GM19328 (cell line): ENCODE results near the gene LRCOL1.

ENCODE experiments used
- ATAC-seq: cut with Tn5 transposase; IDR thresholded peaks from one replicate; pipeline ENCODE4 v1.9.1; 2021; ENCODE audit warnings: mild to moderate bottlenecking, moderate library complexity; ENCODE audit not compliant: unreplicated experiment

Gene LRCOL1

GRCh38 chr12:132554845-132555630, 55.3 kb downstream of the LRCOL1 start:
- no peak for ATAC-seq
